GM19193 (cell line): ENCODE measurements around the gene ADAMTS6.

Experiments
- POLR2A ChIP-seq: IDR thresholded peaks from 4 replicates; pipeline ENCODE4 v1.6.1; 2011; ENCODE audit not compliant: insufficient read depth, insufficient read length; ENCODE audit errors: extremely low read depth

ADAMTS6 gene

DNA sequence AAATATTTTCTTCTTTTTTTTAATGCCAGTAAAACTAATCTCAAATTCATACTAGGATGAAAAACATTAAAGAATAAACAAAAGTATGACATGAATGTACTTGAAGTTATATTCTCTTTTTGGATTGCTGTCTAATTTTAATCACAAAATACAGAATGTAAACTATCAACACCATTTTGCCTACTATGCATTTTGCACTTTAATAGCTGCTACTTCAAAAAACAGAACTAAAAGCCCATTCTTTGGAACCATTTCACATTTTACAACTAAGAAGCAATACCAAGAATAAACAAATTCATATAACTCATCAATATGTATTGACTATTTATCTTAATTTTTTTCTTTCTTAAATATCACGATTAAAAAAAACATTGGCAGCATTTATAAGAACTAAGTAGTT is 58.1 kb downstream of the ADAMTS6 start:
- no peak for TF ChIP-seq POLR2A

DNA sequence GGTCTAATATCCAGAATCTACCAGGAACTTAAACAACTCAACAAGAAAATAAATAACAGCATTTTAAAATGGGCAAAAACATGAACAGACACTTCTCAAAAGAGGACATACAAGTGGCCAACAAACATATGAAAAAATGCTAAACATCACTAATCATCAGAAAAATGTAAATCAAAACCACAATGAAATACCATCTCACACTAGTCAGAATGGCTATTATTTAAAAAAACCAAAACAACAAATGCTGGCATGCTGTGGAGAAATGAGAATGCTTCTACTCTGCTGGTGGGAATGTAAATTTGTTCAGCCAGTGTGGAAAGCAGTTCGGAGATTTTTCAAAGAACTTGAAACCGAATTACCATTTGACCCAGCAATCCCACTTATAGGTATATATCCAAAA is 63.1 kb downstream of the ADAMTS6 start:
- TF ChIP-seq POLR2A = no peak

DNA sequence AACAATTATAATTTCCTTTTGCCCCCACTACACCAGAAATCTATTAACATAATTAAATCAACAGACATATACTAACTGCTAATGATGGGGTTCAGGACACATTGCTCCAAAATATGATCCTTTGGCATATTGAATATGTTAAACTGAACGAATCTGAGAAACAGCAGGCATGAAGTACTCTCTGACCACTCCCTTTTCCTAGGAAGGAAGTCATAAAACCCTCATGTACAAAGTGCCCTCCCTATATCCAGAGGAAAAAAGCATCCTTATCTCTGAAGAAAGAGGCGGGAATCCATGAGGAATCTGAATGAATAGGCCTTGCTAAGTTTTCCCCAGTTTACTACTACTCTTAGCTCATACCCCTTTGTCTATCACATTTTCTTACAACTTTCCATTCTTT is 67.9 kb downstream of the ADAMTS6 start:
- TF ChIP-seq POLR2A = no peak

DNA sequence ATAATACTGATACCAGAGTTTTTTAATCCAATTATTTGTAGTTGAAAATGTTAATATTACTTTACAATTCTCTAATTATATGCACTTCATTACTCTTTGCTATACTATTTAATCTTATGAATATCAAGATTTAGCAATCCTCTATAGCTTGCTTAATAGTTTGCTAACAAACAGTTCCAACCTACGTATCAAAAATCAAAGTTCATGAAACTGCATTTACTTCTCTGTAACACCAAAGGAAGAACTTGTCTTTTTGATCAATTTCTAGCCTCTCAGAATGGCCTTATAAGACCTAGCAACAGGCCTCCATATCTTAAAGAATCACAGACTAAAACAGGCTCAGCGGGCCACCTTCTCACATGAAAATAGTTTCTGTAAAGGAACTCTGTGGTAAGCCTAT is 68.9 kb downstream of the ADAMTS6 start:
- no peak for TF ChIP-seq POLR2A

DNA sequence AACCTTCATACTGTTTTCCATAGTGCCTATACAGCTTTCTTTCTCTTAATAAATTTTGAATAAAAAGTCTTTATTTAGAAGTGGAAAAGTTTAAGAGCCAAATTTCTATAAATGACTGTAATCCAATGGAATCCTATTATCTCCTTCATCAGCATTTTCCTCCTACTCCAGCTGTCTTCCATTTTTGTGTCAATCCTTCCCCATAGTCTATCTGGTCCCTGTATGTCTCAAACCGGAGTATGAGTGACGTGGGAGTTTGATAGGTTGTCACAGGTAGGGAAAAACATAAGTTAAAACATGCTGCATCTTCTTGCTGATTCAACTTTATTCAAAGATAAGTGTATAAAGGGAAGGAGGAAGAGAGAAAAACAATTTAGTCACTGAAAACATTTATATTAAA is 70.4 kb downstream of the ADAMTS6 start:
- TF ChIP-seq POLR2A = no peak

DNA sequence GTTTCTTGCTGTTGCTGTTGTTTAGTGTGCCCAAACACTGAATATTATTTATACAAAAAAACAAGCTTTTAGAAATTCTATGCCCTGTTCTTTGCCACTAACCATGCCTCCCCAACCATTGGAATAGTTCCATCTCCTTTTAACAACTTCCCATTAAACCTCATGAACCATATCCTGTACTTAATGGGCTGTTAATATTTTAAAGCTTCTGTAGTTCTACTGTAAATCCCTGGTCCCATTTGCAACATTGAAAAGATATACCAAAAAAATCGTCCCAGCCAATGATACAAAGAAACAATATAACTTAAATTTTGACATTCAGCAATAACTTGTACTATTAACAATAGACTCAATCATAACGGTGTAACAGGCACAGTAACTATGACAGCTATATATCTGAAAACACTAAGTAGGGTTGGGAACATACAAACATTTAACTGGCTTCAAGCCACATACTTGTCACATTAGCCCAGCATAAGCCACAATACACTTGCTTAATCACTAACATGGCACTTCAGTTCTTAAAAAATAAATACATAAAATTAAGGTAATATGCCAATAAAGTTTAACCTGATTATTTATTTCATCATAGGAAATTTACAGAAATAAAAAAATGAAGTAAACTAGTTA is 86.1 kb downstream of the ADAMTS6 start:
- no peak for TF ChIP-seq POLR2A

DNA sequence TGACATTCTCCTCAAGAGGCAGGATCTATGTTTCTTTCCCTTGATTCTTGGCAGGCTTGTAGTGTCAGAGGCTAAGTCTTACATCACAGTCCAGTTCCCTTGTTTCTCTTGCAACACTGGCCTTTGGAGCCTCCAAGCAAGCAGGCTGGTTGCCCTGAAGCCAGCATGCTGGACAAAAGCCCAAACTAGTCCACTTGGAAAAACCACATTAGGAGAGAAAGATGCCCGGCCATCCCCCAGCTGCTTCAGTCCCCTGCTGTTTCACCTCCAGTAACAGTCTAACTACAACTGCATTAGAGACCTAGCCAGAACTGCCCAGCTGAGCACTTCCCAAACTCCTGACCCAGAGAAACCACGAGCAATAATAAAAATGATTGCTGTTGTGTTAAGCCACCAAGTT is 87.6 kb downstream of the ADAMTS6 start:
- TF ChIP-seq POLR2A = no peak

DNA sequence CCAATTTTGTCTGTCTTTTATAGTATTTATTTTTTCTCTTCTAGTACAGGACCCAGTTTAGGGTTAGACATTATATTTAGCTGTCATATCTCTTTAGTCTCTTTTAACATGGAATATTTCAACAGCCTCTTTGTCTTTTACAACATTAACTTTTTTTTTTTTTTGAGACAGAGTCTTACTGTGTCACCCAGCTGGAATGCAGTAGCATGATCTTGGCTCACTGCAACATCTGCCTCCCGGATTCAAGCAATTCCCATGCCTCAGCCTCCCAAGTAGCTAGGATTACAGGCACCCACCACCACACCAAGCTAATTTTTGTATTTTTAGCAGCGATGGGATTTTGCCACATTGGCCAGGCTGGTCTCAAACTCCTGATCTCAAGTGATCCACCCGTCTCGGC is 90.1 kb downstream of the ADAMTS6 start:
- no peak for TF ChIP-seq POLR2A

DNA sequence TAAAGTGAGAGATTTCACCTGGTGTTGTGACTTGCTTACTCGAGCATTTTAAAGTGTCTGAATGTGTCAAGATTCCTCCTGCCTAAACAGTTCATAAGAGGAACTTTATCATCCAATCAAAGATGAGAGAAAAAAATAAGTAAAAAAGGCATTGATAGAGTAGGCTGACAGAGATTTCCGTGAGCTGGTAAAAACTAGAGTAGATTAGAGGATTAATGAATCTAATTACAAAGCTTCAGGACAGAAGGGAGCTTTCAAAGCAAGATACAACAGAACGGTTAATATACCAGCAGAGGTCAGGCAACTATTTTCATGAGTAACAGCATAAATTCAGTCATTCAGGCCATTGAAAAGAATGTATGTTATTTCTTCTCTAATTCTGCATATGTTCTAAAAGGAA is 91.5 kb downstream of the ADAMTS6 start:
- no peak for TF ChIP-seq POLR2A

DNA sequence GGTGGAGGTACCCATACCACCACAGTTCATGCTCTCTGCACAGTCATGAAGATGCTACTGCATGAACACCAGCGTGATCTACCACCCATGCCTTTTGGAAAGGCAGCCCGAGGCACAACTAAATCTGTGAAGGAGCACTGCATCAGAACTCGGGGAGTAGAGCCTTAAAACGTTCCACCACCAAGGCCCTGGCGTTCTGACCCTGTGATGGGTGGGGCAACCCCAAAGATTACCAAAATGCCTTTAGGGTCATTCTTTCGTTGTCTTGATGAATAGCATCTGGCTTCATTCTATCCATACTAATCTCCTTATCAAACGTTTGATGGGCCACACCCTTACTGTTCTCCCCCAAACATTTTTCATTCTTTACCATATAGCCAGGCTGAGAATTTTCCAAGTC is 97.9 kb downstream of the ADAMTS6 start:
- no peak for TF ChIP-seq POLR2A

DNA sequence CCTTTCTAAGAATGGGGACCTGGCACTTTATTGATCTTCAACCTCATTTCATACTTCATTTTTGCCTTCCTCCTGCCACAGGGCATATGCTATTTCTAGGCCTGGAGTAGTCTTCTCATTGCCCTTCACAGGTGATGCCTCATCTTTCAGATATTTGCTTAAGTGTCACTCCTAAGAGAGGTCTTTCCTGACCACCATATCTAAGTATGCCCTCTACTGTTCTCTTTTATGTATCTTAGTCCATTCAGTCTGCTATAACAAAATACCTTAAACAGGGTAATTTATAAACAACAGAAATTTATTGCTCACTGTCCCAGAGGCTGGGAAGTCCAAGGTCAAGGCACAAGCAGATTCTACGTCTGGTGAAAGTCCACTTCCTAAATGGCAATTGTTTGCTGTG is 99.1 kb downstream of the ADAMTS6 start:
- TF ChIP-seq POLR2A = no peak

DNA sequence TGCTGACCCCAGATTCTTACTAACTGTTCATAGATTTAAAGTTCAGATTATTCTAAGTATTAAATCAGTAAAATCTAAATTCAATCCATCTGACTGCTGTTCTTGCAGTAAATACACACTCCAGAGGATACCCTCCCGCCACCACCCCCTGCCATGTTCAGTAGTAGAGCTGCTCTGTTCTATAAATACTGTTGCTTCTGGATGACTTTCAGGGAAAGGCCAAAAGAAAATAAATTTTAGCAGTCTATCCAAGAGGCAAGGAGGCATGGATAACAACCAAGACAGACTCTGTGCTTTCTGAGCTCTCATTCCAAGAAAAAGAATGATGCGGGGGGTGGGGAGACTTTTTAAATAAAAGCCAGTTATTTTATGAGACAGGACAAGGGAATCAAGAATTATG is 115.1 kb downstream of the ADAMTS6 start:
- no peak for TF ChIP-seq POLR2A

DNA sequence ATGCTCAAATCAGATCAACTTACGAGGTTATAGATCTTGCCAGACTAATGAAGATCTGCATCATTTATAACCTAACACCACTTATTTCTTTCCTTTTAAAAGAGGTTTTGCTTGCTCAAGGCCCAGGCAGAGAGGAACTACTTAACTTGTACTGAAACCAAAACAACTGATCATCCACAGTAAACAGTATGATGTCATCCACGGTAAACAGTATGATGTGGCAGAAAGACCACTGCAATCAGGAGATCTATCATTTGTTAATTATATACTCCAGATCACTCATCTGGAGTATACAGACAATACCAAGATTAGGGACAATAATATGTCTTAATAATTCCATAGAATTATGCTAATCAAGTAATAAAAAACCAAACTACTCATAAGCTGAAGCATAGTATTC is 116.8 kb downstream of the ADAMTS6 start:
- no peak for TF ChIP-seq POLR2A

DNA sequence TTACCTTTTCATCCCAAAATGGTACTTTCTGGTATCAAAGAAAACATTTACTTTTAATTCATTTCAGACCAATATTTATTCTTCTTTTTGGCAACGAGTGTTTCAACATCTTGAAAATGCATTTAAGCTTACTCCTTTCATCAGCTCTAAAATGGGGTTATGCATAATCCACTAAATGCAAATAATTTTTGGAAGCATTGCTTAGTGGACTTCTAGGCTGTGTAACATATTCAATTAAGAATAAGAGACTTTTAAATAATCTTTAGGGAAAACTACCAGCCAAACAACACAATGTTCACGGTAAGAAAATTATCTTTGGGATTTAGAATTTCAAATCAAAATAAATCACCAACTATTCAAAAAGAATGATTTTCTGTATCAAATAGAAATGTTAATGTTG is 118.2 kb downstream of the ADAMTS6 start:
- TF ChIP-seq POLR2A = no peak

DNA sequence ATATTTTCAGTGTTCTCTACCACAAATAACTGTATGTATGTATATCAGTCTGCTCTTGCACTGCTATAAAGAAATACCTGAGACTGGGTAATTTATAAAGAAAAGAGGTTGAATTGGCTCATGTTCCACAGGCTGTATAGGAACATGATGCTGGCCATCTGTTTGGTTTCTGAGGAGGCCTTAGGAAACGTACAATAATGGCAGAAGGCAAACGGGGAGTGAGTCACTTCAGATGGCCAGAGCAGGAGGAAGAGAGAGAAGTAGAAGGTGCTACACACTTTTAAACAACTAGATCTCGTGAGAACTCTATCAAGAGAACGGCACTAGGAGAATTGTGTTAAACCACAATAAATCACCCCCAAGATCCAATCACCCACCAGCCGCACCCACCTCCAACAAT is 121.7 kb downstream of the ADAMTS6 start:
- TF ChIP-seq POLR2A = no peak

DNA sequence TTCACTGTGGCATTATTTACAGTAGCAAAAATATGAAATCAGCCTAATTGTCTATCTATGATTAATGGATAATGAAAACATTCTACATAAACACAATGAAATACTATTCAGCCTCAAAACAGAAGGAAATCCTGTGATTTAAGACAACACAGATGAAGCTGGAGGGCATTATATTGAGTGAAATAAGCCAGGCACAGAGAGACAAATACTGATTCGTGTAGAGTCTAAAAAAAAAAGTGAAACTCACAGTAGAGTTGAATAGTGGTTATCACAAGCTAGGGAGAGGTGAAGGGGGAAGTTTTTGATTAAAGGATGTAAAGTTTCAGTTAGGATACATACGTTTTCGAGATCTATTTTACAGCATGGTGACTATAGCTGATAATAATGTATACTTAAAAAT is 122.2 kb downstream of the ADAMTS6 start:
- no peak for TF ChIP-seq POLR2A

DNA sequence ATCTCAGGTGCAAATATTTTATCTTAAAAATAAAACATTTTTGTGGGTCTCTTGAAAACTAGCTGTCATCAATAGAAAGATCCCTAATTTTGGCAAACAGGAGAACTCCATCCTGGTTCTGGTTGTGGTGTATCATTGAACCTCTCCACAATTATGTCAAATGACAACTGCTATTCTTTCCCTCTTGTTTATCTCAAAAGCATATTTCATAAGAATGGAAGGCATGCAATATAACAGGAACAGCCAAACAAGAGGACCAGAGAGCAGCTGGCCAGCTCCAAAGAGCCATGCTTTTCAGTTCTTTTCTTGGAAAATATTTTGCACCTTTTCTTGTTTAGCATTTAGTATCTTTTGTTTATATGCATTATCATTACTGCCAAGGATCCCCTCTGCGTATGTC is 125.4 kb downstream of the ADAMTS6 start:
- TF ChIP-seq POLR2A = no peak
